Measurements from ENCODE around the gene CCDC57. TPM values are rescaled to one million over a fixed set of nuclear protein-coding genes. Genes with fewer than 3 reads are reported as not detected.
A peak's percentile ranks its signal among the peaks of the same experiment; 100 is the strongest.

Gene CCDC57
- total RNA-seq, 1 donor from 2014 or later: 50.5 TPM

- intact Hi-C loops (cut with DNase I): no loop called here
- peaks cover 62% of the 10 kb centered on the region for H3K36me3 ChIP-seq
These were observed 30.5 kb upstream of the CCDC57 start for GRCh38 chr17:82242977-82243647.

DNA sequence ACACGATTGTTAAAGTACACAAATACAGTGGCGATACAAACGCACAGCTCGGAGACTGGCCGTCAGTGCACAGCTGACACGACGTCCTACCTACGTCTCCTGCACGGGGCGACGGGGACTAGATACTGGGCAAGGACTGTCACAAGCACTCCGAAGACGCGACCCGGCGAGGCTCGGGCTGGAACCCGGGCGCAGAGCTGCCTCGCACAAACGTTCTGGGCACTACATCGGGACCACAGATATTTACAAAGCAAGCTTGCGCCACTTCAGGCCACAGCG is 30.0 kb upstream of the CCDC57 start:
- peak overlapping the region; percentile 84 for H3K27ac ChIP-seq
- intact Hi-C loops (cut with DNase I): no loop called here
- H3K4me3 ChIP-seq: no peak overlapping the region
- H3K9me3 ChIP-seq: no peaks in the 10 kb centered on the region
- H3K36me3 ChIP-seq: peaks cover 58% of the 10 kb centered on the region
- no peaks in the 10 kb centered on the region for H3K27me3 ChIP-seq
- TF ChIP-seq CTCF (IDR thresholded peaks at IDR 0.05): no peak
- DNase-seq: no peak
- peaks cover 77% of the 10 kb centered on the region for H3K4me1 ChIP-seq
- no peak for ATAC-seq

More at GRCh38 chr17:82242977-82243647, 30.5 kb upstream of the CCDC57 start:
- Histone ChIP-seq H3K4me1 (peaks cover 74% of the 10 kb centered on the region), H3K4me3 (no peak overlapping the region), H3K27me3 (no peaks in the 10 kb centered on the region), H3K9me3 (no peaks in the 10 kb centered on the region), H3K27ac (peak overlapping the region; percentile 84)
- ATAC-seq (peak; percentile 28), DNase-seq (peak; percentile 92)
- TF ChIP-seq CTCF (IDR thresholded peaks at IDR 0.05): no peak

GRCh38 chr17:82241926-82242697 is 29.5 kb upstream of the CCDC57 start:
- intact Hi-C loops (cut with DNase I): no loop called here
- ATAC-seq: peak; percentile 35
- H3K36me3 ChIP-seq: peaks cover 58% of the 10 kb centered on the region
- no peaks in the 10 kb centered on the region for H3K9me3 ChIP-seq
- TF ChIP-seq CTCF (IDR thresholded peaks at IDR 0.05): no peak
- no peak overlapping the region for H3K4me3 ChIP-seq
- peaks cover 73% of the 10 kb centered on the region for H3K4me1 ChIP-seq
- H3K27ac ChIP-seq: peak overlapping the region; percentile 84
- H3K27me3 ChIP-seq: no peaks in the 10 kb centered on the region
- no peak for DNase-seq

DNA sequence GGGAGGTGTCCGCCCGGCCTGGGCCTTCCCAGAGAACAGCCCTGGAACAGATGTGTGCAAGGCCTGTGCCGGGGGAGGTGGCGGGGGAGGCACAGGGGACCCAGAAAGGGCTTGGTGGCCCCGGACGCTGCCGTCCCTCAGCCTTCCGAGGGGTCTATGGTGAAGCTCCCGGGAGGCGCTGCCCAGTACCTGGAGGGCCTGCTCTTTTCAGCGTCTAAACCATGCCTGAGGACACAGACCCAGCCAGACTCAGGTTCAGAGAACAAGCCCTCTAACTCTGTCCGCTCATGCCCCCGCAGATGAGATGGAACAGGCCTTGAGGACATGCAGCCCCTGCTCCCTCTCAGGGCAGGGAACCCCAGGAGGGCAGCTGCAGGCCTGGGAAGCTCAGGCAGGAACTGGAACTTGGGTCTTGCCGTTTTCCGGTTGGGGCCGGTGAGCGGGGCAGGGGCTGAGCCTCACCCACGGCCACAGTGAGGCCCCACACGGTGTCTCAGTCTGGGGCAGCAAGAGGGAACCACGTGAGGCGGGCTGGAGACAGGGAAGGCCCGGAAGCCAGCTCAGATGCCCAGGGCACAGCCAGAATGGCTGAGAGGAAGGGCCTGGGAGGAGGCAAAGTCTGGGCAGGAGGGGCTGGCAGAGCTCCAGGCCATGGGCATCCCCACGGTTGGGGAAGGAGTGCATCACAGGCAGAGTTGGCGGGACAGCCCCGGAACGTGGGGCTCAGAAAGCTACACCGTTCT is 28.7 kb upstream of the CCDC57 start:
- intact Hi-C loops (cut with DNase I): no loop called here
- H3K36me3 ChIP-seq: peaks cover 55% of the 10 kb centered on the region
- H3K27me3 ChIP-seq: no peaks in the 10 kb centered on the region
- DNase-seq (peak; percentile 92), ATAC-seq (peak; percentile 68)
- TF ChIP-seq CTCF (IDR thresholded peaks at IDR 0.05): no peak
- no peaks in the 10 kb centered on the region for H3K9me3 ChIP-seq
- H3K27ac ChIP-seq: peak overlapping the region; percentile 84
- no peak overlapping the region for H3K4me3 ChIP-seq
- H3K4me1 ChIP-seq: peaks cover 70% of the 10 kb centered on the region

GRCh38 chr17:82240506-82241182 is 28.0 kb upstream of the CCDC57 start:
- no peak for DNase-seq
- H3K27me3 ChIP-seq: no peaks in the 10 kb centered on the region
- H3K27ac ChIP-seq: peak overlapping the region; percentile 84
- H3K4me3 ChIP-seq: no peak overlapping the region
- no peaks in the 10 kb centered on the region for H3K9me3 ChIP-seq
- intact Hi-C loops (cut with DNase I): no loop called here
- no peak for ATAC-seq
- H3K36me3 ChIP-seq: peaks cover 47% of the 10 kb centered on the region
- TF ChIP-seq CTCF (IDR thresholded peaks at IDR 0.05): no peak
- H3K4me1 ChIP-seq: peaks cover 73% of the 10 kb centered on the region

All from upper lobe of right lung (tissue), 1 donor.